NCI-H2081 (cell line): ENCODE measurements around the gene B4GALNT4.
"Not testable (repeated sequence)": the region's sequence is repeated elsewhere in the genome, so short reads cannot be mapped to it uniquely, and the experiment has no call there.

Experiments used
- DNase-seq, 2 experiments: peaks; one replicate each; lab custom pipeline; 2025; lab: John Stamatoyannopoulos, UW

Gene B4GALNT4

DNA sequence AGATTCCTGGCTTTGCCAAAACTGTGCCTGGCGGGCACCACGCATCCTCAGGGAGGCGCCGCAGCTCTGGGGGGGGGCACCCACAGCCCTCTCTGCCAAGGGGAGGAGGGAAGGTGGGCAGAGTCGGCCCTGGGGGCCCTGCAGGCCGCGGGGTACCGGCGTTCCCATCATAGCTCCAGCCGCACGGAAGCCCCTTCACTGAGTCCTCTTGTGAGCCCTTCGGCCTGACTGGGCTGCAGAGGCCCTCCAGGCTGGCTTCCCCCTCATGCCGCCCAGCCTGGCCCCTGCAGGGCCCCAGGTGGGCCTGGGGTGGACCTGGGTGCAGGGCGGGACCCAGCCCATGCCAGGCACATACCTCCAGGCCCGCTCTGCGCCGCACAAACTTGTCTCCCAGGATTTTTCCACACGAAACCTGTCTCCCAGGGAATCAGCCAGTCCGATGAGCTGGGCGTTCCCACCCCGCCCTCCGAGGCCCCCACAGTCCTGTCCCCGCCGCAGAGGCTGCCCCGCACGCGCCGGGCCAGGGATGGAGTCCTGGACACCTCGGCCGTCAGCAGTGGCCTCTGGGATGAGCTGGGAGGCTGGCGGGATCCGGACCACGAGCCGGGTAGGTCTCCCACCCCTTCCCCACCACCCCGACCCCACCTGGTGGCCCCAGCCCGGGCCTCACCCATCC is 22.9 kb downstream of the B4GALNT4 start:
- no peak for DNase-seq

DNA sequence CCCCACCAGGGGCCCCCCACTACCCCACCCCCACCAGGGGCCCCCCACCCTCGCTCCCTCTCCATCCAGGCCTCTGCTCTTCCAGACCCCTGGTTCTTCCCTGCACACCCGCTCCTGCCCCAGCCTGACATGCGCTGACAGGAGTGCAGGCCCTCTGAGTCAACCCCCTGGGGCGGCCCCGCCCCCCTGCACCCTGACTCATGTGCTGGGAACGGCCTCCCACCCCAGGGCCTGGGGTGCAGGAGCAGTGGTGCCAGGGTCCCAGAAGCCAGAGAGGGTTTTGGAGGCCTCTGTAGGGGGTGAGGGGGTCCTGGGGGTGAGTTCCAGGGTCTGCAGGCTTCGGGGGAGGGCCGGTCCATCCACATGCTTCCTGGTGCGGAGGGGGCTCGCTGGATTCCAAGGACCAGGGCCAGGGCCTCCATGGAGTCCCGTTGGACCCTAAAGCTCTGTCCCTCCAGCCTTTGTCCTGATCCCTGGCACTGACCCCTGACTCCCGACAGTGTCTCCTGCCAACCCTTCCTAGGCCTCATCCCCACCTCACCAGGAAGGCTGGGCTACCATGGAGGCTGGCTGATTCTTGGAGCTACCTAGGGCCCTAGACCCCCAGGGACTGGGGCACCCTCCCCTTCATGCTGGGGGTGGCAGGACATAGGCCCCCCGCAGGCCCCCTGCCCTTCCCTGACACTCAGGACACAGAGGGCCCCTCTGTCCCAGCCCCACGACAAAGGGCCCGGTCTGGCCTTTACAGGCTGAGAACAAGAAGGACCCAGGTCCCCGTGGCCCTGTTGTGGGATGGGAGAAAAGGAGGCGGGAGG is 24.1 kb downstream of the B4GALNT4 start:
- no peak for DNase-seq

DNA sequence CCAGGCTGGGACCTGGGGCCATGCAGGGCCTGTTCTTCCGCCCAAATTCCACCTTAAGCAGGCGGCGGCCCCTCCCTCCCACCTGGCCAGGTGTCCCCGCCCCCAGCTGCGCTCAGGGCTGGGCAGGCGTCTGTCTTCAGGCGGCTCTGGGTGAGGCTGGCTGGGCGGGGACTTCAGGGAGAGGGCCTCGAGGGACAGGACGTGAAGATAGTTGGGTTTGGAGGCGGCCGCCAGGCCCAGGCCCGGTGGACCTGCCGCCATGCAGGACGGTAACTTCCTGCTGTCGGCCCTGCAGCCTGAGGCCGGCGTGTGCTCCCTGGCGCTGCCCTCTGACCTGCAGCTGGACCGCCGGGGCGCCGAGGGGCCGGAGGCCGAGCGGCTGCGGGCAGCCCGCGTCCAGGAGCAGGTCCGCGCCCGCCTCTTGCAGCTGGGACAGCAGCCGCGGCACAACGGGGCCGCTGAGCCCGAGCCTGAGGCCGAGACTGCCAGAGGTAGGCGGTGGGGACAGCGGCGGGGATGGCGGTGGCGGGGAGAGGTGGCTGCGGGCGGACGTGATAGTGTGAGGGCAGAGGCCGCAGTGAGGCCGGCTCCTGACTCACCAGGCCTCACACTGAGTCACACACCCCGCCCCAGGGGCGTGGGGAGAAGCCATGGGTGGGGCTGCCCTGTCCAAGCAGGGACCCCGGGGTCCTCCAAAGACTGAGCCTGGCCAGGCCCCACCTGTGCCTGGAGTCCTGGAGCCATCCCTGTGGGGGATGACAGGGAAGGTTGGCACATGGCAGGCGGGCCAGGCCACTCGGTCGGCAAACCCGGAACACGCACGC is 24.9 kb downstream of the B4GALNT4 start, which contains the start of gene PKP3:
PKP3 (plus strand) TSS at position 176 of the 824 bp plus-strand sequence; CDS start at position 260, 84 bp downstream.
- DNase-seq, result peak; percentile 74 to 75

DNA sequence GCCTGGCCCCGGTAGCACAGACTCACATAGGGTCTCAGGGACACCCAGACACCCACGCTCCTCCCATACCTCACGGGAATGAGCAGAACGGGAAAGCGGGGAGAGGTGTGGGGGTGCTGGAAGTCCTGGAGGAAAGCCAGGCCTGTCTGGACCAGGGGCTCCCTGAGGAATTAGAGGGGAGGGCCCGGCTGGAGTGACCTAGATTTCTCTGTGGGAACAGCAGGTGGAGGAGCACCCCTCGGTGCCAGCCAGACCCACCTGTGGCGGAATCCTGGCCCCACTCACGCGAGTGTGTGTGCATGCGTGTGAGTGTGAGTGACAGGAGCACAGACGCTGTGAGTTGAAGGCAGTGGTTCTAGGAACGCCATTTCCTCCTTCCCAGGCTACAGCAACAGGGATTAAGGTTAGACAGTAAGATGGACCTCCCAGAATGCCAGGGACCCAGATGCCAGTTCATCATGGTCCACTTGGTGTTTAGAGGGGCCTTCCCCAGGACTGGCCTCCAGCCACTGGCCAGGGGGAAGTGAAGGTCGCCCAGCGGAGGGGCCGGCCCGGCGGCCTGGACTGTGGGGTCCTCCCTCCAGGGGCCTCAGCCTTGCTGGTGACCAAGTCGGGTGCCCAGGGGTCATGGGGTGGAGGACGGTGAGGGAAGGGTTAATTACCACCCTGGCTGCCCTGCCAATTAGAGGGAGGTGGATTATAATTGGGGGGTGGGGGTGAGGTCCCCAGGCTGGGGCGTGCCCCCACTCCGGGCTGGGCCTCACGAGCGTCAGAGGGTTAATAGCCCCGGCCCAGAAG is 25.8 kb downstream of the B4GALNT4 start:
- no peak for DNase-seq

DNA sequence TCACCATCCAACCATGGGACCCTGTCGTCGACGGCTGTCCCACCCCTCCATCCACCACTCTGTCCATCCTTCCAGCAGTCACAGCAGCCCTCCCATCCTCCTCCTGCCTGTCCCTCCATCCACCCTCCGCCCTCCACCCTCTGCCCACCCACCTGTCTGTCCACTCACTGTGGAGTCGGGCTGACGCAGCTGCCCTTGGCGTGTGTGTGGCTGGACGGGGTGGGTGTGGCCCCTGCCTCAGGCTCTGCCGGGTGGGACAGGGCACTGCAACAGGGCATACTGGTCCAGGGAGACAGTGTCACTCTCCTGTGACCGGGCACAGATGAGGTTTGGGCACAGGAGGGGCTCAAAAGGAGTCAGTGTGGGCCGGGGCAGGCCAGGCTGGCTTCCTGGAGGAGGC is 26.6 kb downstream of the B4GALNT4 start:
- DNase-seq, result no peak

DNA sequence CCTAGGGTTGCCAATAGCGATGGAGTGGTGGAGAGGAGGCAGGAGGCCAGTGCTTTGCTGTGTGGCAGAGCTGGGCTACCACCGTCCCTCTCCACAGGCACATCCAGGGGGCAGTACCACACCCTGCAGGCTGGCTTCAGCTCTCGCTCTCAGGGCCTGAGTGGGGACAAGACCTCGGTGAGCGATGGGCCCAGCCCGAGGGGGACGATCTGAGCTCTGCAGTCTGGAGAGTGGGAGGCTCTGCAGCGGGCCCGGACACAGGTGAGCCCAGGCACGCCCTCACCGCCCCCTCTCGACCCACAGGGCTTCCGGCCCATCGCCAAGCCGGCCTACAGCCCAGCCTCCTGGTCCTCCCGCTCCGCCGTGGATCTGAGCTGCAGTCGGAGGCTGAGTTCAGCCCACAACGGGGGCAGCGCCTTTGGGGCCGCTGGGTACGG is 27.2 kb downstream of the B4GALNT4 start:
- DNase-seq, result no peak

DNA sequence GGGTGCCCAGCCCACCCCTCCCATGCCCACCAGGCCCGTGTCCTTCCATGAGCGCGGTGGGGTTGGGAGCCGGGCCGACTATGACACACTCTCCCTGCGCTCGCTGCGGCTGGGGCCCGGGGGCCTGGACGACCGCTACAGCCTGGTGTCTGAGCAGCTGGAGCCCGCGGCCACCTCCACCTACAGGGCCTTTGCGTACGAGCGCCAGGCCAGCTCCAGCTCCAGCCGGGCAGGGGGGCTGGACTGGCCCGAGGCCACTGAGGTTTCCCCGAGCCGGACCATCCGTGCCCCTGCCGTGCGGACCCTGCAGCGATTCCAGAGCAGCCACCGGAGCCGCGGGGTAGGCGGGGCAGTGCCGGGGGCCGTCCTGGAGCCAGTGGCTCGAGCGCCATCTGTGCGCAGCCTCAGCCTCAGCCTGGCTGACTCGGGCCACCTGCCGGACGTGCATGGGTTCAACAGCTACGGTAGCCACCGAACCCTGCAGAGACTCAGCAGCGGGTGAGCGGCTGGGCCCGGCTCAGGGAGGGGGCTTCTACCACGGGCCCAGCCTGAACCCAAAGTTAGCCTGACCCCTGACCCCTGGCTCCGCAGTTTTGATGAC is 27.7 kb downstream of the B4GALNT4 start:
- no peak for DNase-seq

DNA sequence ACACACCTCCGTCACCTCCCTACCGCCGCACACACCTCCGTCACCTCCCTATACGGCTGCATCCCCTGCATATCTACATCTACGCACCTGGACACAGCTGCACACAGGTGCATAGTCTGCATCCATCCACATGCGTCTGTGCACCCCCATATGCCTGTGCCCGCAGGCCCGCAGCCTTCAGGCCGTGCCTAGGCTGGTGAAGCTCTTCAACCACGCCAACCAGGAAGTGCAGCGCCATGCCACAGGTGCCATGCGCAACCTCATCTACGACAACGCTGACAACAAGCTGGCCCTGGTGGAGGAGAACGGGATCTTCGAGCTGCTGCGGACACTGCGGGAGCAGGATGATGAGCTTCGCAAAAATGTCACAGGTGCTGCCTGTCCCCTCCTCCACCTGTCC is 29.5 kb downstream of the B4GALNT4 start:
- no peak for DNase-seq

DNA sequence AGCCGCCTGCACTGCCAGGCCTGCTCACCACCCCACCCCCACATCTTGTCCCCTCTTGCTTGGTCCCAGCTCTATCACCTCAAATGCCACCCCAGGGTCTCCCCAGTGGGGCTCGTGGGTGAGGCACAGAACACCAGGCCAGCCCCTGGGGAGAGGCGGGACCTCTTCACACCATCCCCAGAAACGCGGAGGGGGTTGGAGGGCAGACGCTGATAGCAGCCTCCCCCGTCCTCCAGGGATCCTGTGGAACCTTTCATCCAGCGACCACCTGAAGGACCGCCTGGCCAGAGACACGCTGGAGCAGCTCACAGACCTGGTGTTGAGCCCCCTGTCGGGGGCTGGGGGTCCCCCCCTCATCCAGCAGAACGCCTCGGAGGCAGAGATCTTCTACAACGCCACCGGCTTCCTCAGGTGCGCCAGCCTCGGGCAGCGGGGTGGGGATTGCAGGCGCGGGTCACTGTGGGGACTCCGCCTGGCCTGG is 30.5 kb downstream of the B4GALNT4 start:
- DNase-seq, result no peak

DNA sequence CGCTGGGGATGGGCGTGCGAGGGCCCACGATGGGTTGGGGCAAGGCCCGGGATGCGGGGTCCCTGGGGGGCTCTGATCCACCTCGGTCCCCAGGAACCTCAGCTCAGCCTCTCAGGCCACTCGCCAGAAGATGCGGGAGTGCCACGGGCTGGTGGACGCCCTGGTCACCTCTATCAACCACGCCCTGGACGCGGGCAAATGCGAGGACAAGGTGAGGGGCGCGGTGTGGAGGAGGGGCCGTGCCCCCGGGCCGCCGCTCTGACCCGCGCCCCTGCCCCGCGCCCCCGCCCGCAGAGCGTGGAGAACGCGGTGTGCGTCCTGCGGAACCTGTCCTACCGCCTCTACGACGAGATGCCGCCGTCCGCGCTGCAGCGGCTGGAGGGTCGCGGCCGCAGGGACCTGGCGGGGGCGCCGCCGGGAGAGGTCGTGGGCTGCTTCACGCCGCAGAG is 31.0 kb downstream of the B4GALNT4 start:
- no peak for DNase-seq

DNA sequence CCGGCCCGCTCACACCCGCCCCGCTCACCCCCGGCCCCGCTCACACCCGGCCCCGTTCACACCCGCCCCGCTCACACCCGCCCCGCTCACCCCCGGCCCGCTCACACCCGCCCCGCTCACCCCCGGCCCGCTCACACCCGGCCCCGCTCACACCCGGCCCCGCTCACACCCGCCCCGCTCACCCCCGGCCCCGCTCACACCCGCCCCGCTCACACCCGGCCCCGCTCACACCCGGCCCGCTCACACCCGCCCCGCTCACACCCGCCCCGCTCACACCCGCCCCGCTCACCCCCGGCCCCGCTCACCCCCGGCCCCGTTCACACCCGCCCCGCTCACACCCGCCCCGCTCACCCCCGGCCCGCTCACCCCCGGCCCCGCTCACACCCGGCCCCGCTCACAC is 31.9 kb downstream of the B4GALNT4 start:
- not testable (repeated sequence) for DNase-seq

DNA sequence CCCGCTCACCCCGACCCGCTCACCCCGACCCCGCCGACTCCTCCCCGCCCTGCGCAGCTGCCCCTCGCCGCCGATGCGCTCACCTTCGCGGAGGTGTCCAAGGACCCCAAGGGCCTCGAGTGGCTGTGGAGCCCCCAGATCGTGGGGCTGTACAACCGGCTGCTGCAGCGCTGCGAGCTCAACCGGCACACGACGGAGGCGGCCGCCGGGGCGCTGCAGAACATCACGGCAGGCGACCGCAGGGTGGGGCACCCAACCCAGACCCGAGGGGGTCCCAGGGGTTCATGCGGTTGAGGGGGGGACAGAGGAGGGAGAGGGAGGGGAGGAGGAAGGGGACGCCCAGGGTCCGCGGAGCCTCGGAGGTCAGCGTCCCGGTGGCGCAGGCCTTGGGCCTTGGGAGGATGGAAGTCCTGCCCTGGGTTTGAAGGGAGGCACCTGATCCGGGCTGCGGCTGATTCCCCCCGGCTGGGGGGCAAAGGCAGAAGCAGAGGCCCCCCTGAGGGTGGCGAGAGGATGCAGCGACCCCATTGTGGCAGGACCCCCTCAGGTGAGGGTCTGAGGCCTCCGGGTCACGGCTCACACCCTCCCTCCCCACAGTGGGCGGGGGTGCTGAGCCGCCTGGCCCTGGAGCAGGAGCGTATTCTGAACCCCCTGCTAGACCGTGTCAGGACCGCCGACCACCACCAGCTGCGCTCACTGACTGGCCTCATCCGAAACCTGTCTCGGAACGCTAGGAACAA is 33.9 kb downstream of the B4GALNT4 start:
- no peak for DNase-seq

DNA sequence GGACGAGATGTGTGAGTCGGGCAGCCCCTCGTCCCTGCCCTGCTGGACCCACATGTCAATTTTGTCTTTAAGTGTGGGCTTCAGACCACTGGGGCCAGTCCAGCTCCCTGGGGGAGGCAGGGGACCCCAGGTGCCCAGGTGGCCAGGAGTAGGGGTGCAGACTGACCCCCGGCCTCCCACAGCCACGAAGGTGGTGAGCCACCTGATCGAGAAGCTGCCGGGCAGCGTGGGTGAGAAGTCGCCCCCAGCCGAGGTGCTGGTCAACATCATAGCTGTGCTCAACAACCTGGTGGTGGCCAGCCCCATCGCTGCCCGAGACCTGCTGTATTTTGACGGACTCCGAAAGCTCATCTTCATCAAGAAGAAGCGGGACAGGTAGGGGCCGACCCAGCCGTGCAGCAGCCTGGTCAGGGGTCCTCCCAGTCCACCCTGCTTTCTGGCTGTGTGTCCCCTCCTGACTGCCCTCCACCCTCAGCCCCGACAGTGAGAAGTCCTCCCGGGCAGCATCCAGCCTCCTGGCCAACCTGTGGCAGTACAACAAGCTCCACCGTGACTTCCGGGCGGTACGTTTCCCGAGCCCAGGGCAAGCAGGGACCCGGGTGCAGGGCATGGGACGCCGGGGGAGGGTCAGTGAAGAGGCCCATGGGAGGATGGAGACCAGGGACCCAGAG is 34.6 kb downstream of the B4GALNT4 start:
- DNase-seq, result no peak

DNA sequence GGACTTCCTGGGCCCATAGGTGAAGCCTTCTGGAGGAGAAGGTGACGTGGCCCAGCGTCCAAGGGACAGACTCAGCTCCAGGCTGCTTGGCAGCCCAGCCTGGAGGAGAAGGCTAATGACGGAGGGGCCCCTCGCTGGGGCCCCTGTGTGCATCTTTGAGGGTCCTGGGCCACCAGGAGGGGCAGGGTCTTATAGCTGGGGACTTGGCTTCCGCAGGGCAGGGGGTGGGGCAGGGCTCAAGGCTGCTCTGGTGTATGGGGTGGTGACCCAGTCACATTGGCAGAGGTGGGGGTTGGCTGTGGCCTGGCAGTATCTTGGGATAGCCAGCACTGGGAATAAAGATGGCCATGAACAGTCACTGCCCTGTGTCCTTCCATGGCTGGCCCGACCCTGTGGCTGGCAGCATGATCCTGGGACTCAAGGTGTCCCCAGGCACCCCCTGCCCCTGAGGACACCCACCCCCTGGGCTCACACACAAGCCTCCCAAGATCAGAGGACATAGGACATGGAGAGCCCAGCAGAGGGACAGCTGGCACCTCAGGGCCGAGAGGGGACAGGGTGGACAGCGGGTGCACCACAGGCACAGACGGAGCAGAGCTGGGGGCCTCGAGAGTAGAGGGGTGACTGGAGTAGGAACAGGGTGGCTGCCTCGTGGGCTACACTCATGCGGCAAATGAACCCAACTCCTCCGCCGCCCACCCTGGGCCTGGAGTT is 35.4 kb downstream of the B4GALNT4 start:
- no peak for DNase-seq

DNA sequence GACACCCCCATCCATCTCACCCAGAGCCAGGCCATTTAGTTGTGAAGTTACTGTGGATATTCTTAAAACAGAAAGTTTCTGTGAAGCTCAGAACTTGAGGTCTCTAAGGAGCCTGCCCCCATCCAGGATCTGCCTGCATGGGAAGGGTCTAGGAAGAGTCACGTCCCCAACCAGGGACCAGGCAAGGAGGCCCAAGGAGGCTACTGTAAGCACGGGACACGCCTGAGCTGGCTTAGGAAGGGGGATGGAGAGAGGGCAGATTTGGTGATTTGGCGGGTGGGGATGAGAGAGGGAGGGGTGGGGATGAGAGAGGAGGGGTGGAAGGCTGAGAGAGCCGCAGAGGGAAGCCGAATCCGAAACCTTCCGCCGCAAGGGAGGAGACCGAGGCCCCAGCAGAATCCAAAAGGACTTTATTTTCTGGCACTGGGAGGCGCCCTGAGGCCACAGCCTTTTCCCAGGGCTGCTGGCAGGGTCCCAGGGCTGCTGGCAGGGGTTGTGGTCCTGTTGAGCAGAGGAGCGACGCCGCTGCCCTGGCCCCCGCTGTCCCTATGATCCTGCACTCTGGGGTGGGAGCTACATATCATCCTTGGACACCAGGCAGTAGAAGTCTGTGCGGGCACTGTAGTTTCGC is 36.1 kb downstream of the B4GALNT4 start:
- DNase-seq, result no peak

DNA sequence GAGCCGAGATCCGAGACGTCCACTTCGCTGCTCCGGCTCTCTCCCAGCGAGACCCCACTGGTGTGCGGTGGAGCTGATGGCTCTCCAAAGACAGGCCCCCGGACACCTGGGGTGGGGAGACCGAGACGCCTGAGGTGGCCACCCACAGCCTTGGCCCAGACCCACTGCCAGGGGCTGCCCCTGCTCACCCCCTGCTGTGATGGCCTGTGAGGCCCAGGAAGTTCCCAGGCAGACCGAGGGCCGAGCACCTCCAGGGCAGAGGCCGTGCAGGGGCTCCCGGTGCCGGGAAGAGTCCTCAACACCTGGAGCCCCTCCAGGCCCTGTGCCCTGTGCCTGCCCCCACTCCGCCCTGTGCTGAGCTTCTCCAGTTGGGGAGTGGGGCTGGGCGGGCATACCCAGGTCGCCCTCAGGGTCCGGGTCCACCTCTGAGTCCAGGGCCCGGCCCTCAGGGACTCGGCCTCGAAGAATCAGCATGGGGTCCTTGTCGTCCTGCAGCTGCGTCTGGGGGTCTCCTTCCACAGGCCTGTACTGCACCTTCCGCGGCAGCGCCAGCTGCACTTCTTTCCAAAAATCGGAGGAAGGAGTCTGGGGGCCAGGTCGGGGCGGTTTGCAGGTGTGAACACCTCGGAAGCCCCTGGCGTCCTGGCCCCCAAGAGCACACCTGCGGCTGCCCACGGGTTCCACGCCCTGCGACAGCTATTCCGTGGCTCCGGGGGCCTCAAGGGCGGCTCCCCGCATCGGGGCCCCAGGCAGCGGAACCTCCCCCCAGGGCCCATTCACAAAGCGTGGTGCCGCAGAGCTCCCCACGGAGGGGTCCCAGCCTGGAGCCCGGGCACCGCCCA is 36.9 kb downstream of the B4GALNT4 start:
- no peak for DNase-seq

DNA sequence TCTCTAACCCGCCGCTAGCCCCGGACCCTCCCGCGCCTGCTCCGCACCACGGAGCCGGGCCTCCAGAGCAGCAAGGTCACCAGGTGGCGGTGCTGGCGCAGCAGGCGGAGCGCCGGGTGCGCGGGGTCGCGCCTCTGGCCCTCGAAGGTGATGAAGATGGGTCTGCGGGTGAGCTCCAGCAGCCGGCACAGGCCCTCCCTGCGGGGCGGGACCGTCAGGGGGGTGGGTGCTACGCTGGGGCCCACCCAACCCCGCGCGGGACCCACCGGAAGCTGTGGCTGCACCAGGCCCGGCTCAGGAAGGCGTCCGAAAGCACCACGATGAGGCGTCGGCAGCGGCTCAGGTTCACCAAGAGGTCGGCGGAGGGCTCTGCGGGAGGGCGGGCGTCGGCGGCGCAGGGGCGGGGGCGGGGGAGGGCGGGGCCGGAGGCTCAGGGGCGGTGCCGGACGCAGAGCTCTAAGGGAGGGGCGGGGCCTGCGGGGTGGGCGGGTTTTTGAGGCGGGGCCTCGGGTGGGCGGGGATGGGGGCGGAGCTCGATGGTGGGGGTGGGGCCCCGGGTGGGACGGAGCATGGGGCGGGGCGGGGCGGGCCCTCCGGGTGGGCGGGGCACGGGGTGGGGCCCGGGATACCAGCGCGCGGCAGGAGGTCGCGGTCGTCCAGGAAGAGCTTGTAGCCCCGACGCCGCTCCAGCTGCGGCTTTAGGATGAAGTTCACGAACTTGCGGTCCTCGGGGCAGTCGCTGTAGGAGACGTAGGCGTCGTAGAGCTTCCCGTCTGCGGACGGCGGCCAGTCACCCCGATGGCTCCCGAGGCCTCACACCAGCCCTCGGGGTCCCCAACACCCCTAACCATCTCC is 37.7 kb downstream of the B4GALNT4 start:
- DNase-seq, result peak; percentile 64 to 71
